Epithelial cell of prostate (primary cell): Measurements from ENCODE around the gene QSER1.

Source experiments
- DNase-seq: peaks from one replicate; pipeline ENCODE4 v3.0.0-alpha.2; 2011; ENCODE audit warnings: low read depth, low spot score
- H3K27ac ChIP-seq: fragments of 450-650 bp; 2 replicates; pipeline ENCODE4 v1.5.1; 2017; ENCODE audit warnings: mild to moderate bottlenecking

Gene QSER1

DNA sequence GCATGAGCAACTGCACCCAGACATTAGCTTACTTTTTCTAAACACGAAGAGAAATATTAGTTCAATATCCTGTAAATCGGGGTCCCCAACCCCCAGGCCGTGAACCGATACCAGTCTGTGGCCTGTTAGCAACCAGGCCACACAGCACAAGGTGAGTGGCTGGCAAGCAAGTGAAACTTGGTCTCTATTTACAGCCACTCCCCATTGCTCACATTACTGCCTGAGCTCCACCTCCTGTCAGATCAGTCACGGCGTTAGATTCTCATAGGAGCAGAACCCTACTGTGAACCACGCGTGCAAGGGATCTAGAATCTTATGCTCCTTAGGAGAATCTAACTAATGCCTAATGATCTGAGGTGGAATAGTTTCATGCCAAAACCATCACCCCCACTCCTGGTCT lies 95.2 kb downstream of the QSER1 start:
- no peak overlapping the region for H3K27ac ChIP-seq
- DNase-seq, result no peak

DNA sequence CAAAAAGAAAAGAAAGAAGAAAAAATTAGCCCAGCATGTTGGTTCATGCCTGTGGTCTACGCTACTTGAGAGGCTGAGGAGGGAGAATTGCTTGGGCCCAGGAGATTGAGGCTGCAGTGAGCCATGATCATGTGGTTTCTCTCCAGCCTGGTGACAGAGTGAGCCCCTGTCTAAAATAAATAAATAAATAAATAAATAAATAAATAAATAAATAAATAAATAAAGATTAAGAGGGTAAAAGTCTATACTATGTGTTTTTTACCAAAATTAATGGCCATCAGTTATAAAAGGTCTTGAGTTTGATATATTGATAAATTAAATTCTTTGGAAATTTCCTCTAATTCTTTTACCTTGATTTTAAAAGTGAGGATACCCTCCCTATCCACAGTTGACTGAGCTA lies 97.9 kb downstream of the QSER1 start:
- H3K27ac ChIP-seq, result no peak overlapping the region
- DNase-seq, result no peak

DNA sequence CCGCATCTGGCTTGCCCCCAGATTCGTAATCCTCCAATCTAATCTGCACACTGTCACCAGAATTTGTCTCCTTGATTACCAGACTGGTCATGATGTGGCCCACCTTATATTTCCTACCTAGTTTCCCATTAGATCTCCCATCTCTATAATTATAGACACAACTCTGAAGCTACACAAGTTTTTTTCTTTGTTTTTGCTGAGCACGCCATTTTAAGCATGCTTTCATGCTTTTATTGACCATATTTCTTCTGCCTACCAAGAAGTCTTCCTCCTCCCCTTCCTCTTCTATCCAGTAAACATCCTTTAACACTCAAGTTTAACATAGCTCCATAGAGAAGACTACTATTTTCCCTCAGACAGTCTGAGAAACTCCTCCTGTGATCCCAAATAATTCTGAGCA lies 98.8 kb downstream of the QSER1 start:
- no peak for DNase-seq
- no peak overlapping the region for H3K27ac ChIP-seq

DNA sequence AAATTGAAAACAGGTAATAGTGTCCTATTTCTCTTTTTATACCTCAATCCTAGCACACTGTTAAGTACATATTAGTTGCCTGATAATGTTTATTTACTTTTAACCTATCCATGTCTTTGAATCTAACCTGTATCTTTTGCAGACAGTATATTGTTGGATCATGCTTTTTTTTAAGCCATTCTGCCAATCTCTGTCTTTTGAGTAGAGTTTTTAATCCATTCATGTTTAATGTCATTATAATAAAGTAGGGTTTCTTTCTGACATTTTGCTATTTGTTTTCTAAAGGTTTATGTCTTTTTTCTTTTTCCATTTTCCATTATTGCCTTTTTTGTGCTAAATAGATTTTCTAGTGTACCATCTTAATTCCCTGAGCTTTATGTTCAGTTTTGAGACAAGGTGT lies 99.3 kb downstream of the QSER1 start:
- no peak for DNase-seq
- no peak overlapping the region for H3K27ac ChIP-seq

DNA sequence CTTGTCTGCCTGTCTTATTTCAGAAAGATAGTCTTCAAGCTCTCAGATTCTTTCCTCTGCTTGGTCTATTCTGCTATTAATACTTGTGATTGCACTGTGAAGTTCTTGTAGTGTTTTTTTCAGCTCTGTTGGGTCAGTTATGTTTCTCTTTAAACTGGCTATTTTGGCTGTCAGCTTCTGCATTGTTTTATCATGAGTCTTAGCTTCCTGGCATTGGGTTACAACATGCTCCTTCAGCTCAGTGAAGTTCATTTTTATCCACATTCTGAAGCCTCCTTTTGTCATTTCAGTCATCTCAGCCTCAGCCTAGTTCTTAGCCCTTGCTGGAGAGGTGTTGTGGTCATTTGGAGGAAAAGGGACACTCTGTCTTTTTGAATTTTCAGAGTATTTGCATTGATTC lies 107.6 kb downstream of the QSER1 start:
- peak overlapping the region; percentile 16 for H3K27ac ChIP-seq
- no peak for DNase-seq

DNA sequence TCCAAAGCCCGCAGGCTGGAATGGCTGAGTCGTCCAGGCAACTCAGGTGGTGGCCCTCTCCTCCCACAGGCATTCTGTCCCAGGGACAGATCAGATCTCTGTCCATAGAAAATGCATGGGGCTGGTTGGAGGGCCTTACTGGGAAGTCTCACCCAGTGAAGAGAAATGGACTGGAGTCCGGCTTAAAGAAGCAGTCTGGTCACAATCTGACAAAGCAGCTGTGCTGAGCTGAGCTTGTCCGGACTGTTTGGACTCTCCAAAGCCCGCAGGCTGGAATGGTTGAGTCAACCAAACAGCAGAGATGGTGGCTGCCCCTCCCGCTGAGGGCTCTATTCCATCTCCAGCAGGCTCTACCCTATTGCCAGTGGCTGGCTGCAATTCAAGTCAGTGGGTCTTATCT lies 108.7 kb downstream of the QSER1 start:
- H3K27ac ChIP-seq, result no peak overlapping the region
- DNase-seq, result no peak

DNA sequence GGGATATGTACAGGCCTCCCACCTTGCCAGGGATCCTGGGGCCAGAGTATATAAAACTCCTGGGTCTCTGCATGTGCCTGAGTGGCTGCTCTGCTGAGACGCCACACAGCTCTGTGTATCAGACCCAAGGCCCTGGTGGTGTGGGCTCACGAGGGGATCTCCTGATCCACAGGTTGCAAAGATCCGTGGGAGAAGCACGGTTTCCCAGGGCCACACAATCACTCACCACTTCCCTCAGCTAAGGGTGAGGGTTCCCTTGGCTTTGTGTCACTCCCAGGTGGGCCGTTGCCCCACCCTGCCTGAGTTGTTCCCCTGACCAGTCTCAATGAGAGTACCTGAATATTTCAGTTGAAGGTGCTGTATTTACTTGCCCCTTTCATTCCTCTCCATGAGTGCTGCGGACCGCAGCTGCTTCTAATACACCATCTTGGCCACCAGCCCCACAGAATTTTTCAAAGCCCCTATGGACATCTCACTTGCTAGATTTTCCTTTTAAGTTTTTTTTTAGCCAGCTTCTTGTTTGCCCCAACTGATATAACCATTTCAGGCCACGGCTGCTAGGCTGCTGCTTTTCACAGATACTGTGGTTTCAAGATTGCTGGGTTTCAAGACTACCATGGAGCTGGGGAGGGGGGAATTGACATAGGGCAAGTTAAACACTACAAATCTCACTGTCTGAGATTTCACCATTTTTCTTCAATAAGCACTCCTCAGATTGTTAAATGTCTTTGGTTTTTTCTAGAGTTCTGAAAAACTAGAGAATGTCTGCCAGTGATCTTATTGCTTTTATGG lies 109.3 kb downstream of the QSER1 start:
- no peak for DNase-seq

DNA sequence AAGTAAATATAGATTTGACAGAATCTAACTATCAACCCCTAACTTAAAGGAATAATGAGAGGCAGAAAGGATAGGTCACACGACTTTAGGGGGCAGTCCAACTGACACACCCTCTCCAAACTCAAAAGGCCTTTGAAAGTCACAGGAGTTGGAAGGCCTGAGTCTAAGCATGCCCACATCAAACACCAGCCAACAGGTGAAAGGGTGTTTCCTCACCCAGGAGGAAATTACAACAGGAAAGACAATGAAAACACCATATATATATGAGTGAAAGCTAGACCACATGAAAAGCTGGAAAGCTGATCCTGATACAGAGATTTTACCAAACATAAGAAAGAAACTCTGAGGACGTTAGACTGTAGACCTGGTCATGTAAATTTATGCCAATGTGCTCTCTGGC lies 112.6 kb downstream of the QSER1 start:
- no peak for DNase-seq
- H3K27ac ChIP-seq, result no peak overlapping the region

More for the DNA sequence above, 109.3 kb downstream of the QSER1 start:
- no peak overlapping the region for H3K27ac ChIP-seq

DNA sequence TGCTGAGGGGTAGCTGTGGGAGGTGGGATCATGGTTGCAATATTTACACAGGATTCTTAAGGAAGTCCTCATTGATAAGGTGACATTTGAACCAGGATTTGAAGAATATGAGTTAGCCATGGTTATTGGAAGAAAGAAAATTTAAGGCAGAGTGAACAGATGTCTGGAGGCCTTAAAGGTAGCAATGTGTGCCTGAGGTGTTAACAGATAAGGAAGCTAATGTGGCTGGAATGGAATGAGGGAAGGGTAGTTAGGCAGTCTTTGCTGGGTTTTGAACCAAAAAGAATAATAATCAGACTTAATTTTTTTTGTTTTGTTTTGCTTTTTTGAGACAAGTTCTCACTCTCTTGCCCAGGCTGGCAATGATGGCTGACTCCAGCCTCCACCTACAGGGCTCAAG lies 113.4 kb downstream of the QSER1 start:
- no peak overlapping the region for H3K27ac ChIP-seq
- DNase-seq, result no peak

DNA sequence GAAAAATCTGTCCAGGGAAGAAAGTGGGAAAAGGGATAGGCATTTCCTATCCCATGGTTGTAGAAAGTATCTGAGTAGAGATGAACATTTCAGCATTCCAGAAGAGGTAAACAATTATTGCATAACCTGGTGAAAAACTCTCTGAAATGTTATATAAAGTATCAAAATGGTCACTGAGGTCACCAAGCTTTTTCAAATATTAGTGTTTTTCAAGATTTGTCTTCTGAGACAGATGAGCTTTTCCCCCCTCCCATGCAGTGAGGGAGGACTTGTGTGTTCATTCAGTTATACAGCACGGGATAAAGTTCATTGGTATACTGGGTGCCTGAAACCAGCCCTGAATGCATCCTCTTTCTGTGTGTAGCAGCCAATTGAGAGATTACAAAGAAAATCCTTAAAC lies 121.1 kb downstream of the QSER1 start:
- DNase-seq, result no peak
- H3K27ac ChIP-seq, result no peak overlapping the region

DNA sequence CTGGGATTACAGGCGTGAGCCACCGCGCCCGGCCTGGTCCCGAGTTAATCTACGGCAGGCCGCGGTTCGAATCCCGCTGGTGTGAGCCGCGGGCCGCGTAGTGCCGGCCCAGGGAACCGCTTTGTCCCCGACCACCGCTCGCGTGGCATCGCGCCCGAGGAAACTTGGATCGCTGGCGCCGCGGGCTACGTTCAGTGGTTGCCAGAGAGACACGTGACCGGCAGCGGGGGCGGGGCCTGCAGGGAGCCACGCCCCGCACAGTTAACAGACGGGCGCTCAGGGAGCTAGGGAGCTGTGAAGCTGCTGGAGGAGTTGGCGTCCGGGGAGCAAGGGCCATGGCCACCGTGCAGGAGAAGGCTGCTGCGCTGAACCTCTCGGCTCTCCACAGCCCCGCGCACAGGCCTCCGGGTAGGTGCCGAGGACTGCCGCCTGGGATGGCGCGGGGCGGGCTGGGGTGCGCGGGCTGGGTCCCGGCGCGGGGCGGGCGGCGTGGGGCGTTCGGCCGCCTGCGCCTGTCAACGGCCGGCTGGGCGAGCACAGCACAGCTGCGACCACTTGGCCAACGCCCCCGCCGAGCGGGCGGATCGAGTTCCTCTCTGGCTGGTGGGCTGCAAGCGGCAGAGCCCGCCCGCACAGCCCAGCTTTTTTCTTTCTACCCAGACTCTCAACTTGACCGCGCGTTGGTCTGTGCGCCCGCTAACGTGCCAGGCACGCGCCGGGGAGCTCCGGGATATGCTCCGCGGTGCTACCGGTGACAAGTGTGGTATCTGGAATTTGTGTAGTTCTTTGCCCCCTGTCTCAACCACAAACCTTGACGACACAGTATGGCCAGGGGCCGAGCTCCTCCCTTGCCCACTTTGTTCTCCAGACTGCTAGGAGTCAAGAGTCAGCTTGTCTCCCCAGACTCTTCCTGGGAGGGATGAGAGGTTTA lies 123.3 kb downstream of the QSER1 start, which contains the start of gene DEPDC7:
DEPDC7 (plus strand) TSS at position 258 of the 931 bp plus-strand sequence; CDS start at position 336, 78 bp downstream.
- DNase-seq, result no peak
- H3K27ac ChIP-seq, result peak within 1 kb of the TSS; percentile 34

DNA sequence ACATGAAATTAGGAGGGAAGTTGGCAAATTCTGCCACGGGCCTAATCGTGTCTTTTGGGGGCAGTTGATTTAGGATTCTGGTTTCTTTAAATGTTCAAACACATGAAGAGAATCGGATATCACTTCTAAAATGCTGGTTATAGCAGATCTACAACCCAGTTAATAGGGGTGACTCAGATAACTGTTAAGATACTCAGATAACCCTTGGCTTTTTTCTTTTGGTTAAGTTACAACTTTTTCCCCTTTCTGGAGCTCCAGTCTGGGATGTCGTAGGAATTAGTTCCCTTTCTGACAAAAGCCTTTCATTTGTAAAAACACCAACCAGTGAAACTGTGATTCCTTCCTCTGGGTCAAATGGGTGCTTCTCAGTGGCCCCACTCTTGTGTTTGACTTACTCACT lies 124.0 kb downstream of the QSER1 start:
- peak overlapping the region; percentile 34 for H3K27ac ChIP-seq
- DNase-seq, result no peak

DNA sequence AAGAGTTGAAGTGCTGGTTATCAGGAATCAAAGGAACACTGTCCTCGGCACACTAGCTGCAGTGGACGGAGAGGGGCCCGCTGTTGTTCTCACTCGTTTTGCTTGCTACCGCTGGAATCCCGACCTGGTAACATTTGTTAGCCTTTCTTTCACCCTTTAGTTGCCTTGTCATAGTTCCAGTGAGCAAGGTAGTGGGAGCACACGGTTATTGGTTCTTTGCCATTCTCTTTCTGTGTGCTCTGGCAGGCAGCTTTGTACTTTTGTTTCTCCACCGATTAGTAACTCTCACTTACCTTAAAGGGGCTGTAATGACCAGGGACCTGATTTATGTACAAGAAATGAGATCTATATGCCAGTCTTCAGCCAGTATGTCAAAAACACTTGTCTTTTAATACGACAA lies 124.9 kb downstream of the QSER1 start:
- DNase-seq, result no peak
- H3K27ac ChIP-seq, result no peak overlapping the region

DNA sequence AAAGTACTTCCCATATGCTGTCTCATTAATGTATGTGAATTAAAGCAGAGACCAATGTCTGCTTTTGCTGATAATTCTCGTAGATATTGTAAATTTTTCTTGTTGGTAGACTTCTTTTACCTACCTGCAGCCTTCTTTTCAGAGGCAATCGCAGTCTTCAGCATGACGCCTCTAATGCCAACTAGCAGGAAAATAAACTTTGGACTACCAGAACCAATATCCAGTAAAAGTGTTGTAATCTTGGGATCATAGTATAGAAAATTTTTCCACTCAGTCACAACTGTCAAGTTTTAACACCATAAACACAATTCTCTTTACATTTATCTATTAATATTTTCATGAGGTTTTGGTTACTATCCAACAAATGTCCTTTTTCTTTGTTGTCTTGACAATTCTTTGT lies 125.4 kb downstream of the QSER1 start:
- no peak overlapping the region for H3K27ac ChIP-seq

DNA sequence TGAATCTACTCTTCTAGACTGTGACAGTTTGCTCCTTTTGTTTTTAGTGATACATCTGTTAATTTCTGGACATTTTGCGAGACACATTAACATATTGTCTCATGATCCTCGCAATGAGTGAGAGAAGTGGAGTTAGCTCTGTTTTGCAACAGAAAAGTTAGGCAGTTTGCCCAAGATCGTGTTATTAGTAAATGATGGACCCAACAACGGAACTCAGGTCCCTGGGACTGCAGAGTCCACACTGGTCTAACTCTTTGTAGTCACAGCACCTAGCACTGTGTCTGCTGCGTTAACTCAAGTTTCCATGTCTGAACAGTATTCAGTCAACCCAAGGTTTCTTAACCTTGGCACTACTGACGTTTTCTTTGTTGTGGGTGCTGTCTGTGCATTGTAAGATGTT lies 126.2 kb downstream of the QSER1 start:
- no peak overlapping the region for H3K27ac ChIP-seq
- DNase-seq, result no peak

More for the DNA sequence above, 125.4 kb downstream of the QSER1 start:
- no peak for DNase-seq

DNA sequence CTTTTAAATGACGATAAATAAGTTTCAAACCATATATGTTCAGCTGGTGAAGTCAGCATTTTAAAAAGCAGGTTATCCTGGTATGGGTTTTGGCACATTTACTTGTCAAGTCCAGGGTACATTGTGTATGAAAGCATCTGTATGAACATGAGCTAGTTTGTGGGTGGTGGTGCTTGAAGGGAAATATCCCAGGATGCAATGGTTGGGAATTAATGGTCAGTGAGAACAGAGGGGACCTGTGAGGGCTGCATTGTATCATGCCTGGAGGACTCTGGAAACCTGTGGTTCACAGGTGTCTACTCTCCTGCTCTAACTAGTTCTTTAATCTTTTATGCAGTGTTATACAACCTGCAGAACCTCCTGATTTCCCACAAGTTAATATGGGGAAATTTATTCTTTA lies 128.9 kb downstream of the QSER1 start:
- no peak for DNase-seq
- no peak overlapping the region for H3K27ac ChIP-seq

DNA sequence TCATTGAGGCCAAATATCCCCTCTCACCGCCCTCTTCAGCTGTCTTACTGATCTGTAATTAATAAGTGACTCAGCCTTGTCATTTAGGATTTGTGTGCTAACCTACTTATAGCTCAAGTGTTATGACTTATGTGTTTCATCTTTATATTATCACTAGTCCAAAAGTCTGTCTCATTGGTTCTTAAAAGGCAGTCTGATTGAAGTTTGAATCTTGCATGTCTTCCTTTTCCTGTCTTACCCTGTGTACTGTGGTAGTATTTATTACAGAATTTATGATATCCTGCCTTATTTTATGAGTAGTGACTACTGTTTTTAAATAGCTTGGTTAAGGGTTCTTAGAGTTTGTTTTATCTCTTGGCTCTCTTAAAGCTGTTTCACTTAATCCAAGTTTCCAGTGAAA lies 129.3 kb downstream of the QSER1 start:
- DNase-seq, result no peak
- no peak overlapping the region for H3K27ac ChIP-seq

DNA sequence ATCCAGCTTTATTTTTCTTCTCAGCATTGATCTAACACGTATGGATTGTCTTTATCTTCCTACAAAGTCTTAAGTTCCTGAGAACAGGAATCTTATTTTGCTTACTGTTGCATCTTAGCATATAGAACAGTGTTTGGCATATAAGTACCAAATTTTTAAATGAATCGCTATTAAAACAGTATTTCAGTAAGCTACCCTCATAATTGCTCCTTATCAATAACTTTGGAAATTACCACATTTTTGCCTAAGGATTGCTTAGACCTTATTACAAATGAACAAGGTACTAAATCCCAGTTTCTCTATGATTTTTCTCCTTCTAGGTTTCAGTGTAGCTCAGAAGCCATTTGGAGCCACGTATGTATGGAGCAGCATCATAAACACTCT lies 132.7 kb downstream of the QSER1 start:
- no peak overlapping the region for H3K27ac ChIP-seq
- no peak for DNase-seq

DNA sequence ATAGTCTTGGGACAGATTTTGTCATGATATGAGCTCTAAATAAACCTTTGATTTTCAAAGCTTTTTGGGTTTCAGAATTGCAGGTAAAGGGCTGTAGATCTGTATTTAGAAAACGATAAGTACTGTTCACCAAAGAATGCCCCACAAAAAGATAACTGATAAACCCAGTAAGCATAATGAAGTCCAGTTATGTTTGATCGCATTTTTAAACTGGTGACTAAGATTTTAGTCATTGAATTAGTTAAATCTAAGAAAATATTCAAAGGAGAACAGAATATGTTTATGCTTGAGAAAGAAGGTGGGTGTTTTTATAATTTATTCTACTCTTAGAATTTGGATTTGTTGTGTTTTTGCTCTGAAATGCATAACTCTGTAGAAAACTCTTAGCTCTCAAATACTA lies 134.6 kb downstream of the QSER1 start:
- no peak overlapping the region for H3K27ac ChIP-seq
- DNase-seq, result no peak

DNA sequence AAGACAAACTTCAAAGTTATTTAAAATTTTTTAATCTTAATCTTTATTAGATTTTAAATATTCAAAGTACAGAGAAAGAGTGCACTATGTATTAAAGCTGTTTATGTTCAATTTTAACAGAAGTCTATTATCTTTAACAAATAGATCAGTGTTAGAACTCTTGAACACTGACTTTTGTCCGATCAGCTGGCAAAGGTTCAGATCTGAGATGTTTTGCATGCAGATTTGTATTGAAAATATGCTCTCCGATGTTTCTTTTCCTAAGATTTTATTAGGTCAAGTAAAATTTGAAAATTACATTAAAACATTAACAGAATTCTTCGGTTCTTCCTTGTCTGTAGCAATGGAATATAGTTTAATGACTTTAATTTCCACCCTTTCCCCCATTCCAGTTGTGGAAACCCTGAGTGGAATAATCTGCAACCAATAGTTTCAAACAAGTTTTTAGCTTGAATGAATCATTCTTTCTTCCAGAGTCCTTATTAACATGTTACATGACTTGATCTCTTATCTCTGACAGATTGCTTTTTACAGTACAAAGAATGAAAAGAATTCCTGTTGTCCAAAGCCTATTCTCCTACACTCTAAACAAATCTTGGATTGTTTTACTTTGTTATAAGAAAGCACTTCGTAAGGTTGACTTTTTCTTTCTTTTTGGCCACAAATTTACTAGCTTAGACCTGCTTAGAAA lies 135.4 kb downstream of the QSER1 start:
- H3K27ac ChIP-seq, result no peak overlapping the region
- DNase-seq, result no peak

DNA sequence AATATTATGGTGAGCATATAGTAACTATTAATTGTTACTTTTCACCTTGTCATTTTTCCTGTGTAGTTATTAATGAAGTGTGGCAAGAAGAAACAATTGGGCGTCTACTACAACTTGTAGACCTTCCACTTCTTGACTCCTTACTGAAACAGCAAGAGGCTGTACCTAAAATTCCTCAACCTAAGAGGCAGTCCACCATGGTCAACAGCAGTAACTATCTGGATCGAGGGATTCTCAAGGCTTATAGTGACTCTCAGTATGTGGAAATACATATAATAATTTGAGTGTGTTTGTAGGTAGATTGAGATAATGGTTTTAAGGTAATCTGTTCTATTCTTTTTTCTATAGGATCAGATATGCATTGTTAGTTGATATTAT lies 135.9 kb downstream of the QSER1 start:
- H3K27ac ChIP-seq, result no peak overlapping the region
- no peak for DNase-seq
